Measurements from ENCODE around the gene C16orf46. TPM values are rescaled to one million over a fixed set of nuclear protein-coding genes. Genes with fewer than 3 reads are reported as not detected.

Gene C16orf46
- total and polyA plus RNA-seq, 2 of the 13 experiments (the other 11 are each of a cell fraction or from before 2014, with no cell fraction given): 0.38 to 0.55 TPM

GRCh38 chr16:81095953-81096714 is 19.1 kb upstream of the C16orf46 start, which contains the start of gene GCSH (continued):
- no peak for TF ChIP-seq AKNA (CRISPR knock-in tag; IDR thresholded peaks at IDR 0.05; ENCODE audit: borderline replicate concordance)
- TF ChIP-seq ZFY (CRISPR knock-in tag; IDR thresholded peaks at IDR 0.05): peak; percentile 93
- peak; percentile 65; the same call in 1 of the 2 replicates for TF ChIP-seq BRF2 (CRISPR knock-in tag; IDR thresholded peaks at IDR 0.05)
- TF ChIP-seq SRSF4 (IDR thresholded peaks at IDR 0.05; ENCODE audit: low read depth, low read length, poor library complexity, severe bottlenecking): no peak
- TF ChIP-seq DMAP1 (CRISPR knock-in tag; IDR thresholded peaks at IDR 0.05): no peak
- no peak for TF ChIP-seq HNRNPH1 (optimal IDR thresholded peaks at IDR 0.05; ENCODE audit: low read depth, low read length)
- TF ChIP-seq ATF7-NPFF (CRISPR knock-in tag; IDR thresholded peaks at IDR 0.05; ENCODE audit: low read depth): peak; percentile 98
- no peak for TF ChIP-seq FOXJ3 (CRISPR knock-in tag; IDR thresholded peaks at IDR 0.05; ENCODE audit: borderline replicate concordance)
- TF ChIP-seq ZC3H4 (CRISPR knock-in tag; IDR thresholded peaks at IDR 0.05; ENCODE audit: borderline replicate concordance): no peak
- no peak for TF ChIP-seq ZSCAN12 (CRISPR knock-in tag; IDR thresholded peaks at IDR 0.05)
- TF ChIP-seq ADNP (CRISPR knock-in tag; IDR thresholded peaks at IDR 0.05): no peak
- TF ChIP-seq ZNF75D (CRISPR knock-in tag; IDR thresholded peaks at IDR 0.05; ENCODE audit: borderline replicate concordance): no peak
- no peak; the same call in 1 of the 2 replicates for TF ChIP-seq SATB2 (CRISPR knock-in tag; IDR thresholded peaks at IDR 0.05)
- TF ChIP-seq TRAFD1 (CRISPR knock-in tag; IDR thresholded peaks at IDR 0.05; ENCODE audit: borderline replicate concordance): no peak
- TF ChIP-seq ZNF101 (CRISPR knock-in tag; IDR thresholded peaks at IDR 0.05; ENCODE audit: borderline replicate concordance, low read depth): 0 out of 2 replicates have a peak, but pooled peaks have one; percentile 39

Measured in HepG2 (cell line).